Activated T-cell treated with anti-CD3 and anti-CD28 coated beads, Interleukin-2, amount 50 U/mL, for 72 hours (primary cell): ENCODE measurements around the gene GARIN6. TPM values are rescaled to one million over a fixed set of nuclear protein-coding genes. Genes with fewer than 3 reads are reported as not detected.

Source experiments
- ATAC-seq, 2 donors: fragments of 150-1000 bp; cut with Tn5 transposase; replicated peaks in 1 of 2; 2 replicates each; pipeline ENCODE4 v1.10.0; 2021; ENCODE audit warnings: moderate library complexity in 2 of 2, mild to moderate bottlenecking in 1 of 2
- DNase-seq, 2 donors: peaks; one replicate each; pipeline ENCODE4 v3.0.0; 2021 to 2022; ENCODE audit warnings: mixed read lengths in 1 of 2
- H3K27ac Mint-ChIP-seq: one replicate; pipeline ENCODE4 v1.8.0; 2022; ENCODE audit warnings: mild to moderate bottlenecking, moderate library complexity, mixed read lengths
- H3K27me3 Mint-ChIP-seq: one replicate; pipeline ENCODE4 v1.8.0; 2022; ENCODE audit warnings: low read depth, mixed read lengths
- H3K36me3 Mint-ChIP-seq, 2 donors: one replicate each; pipeline ENCODE4 v1.8.0; 2022; ENCODE audit warnings: mixed read lengths in 2 of 2, mild to moderate bottlenecking in 1 of 2; ENCODE audit not compliant: insufficient read depth in 2 of 2
- H3K4me1 Mint-ChIP-seq: one replicate; pipeline ENCODE4 v1.8.0; 2022; ENCODE audit warnings: low read depth, mixed read lengths
- H3K4me3 Mint-ChIP-seq, 2 donors: one replicate each; pipeline ENCODE4 v1.8.0; 2022; ENCODE audit warnings: mild to moderate bottlenecking in 2 of 2, mixed read lengths in 2 of 2, moderate library complexity in 2 of 2
- H3K9me3 Mint-ChIP-seq, 2 donors: one replicate each; pipeline ENCODE4 v1.8.0; 2022; ENCODE audit warnings: mixed read lengths in 2 of 2
- total RNA-seq, 2 donors: library from RNA; stranded (reverse); gene quantifications; one replicate each; pipeline ENCODE4 v1.2.3, GENCODE V29; 2022

The GARIN6 gene
- total RNA-seq, 2 donors from 2014 or later, result not detected

- Mint-ChIP-seq H3K9me3 (peaks cover 0 to 3% of the 10 kb centered on the region in 2 donors), H3K27ac (no peak overlapping the region), H3K4me3 (no peak overlapping the region), H3K4me1 (no peaks in the 10 kb centered on the region), H3K36me3 (no peaks in the 10 kb centered on the region), H3K27me3 (no peaks in the 10 kb centered on the region)
- DNase-seq (no peak), ATAC-seq (no peak)
These were observed 2.0 kb downstream of the GARIN6 start for GRCh38 chr12:99649551-99649950.

DNA sequence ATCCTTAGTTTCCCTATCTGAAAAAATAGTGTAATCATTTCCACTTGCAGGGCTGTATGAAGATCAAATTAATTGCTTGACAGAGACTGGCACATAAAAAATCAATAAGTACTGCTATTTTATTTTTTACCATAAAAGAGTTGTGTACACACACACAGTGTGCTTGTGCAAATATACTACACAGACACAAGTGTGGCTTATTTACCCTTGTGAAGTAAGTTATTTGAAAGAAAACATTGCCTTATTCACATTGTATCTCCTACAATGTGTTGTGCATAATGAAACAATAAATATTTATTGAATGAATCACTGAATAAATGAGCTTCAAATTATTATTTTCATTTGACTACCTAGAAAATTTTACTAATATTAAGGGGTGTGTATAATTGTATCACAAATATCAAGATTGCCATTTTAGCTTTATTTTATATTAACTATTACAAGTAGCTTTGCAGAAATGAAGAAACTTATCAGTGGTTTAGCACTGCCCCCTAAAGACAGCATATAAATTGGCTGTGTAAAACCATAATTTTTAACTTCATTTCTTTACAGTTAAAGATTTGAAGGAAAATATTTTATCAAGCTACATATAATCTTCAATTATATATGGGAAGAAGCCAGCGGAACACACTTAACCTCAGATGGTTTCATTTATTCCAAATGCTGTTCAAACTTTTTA lies 11.3 kb downstream of the GARIN6 start:
- DNase-seq, result no peak
- Mint-ChIP-seq H3K36me3 (no peaks in the 10 kb centered on the region), H3K4me3 (no peak overlapping the region), H3K27me3 (no peaks in the 10 kb centered on the region), H3K27ac (no peak overlapping the region), H3K4me1 (no peaks in the 10 kb centered on the region), H3K9me3 (no peaks in the 10 kb centered on the region)
- no peak for ATAC-seq

GRCh38 chr12:99670635-99671034 lies 23.1 kb downstream of the GARIN6 start:
- Mint-ChIP-seq H3K27me3 (no peaks in the 10 kb centered on the region), H3K9me3 (peaks cover 5% of the 10 kb centered on the region in 2 donors), H3K27ac (no peak overlapping the region), H3K4me3 (no peak overlapping the region), H3K36me3 (no peaks in the 10 kb centered on the region), H3K4me1 (no peaks in the 10 kb centered on the region)
- no peak for ATAC-seq
- DNase-seq, result no peak

DNA sequence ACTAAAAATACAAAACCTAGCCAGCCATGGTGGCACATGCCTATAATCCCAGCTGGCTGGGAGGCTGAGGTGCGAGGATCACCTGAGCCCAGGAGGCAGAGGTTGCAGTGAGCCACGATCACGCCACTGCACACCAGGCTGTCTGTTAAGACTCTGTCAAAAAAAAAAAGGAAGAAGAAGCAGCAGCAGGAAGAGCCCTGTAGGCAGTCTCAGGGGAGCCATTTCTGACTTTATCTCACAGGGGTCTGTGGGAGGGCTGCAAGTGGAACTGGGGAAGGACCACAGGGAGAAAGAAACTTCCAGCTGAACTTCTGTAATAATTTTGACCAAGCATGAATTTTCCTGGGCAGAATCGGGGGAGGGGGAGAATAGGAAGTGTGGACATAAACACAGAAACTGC lies 32.7 kb downstream of the GARIN6 start:
- Mint-ChIP-seq H3K9me3 (peaks cover 8 to 13% of the 10 kb centered on the region in 2 donors), H3K4me1 (no peaks in the 10 kb centered on the region), H3K27me3 (no peaks in the 10 kb centered on the region), H3K4me3 (no peak overlapping the region), H3K27ac (no peak overlapping the region), H3K36me3 (peaks cover 0 to 2% of the 10 kb centered on the region in 2 donors)
- ATAC-seq (no peak), DNase-seq (no peak)

GRCh38 chr12:99686142-99686541 lies 38.6 kb downstream of the GARIN6 start:
- Mint-ChIP-seq H3K27me3 (no peaks in the 10 kb centered on the region), H3K9me3 (peaks cover 10 to 14% of the 10 kb centered on the region in 2 donors), H3K27ac (no peak overlapping the region), H3K4me1 (no peaks in the 10 kb centered on the region), H3K4me3 (no peak overlapping the region), H3K36me3 (peaks cover 0 to 2% of the 10 kb centered on the region in 2 donors)
- DNase-seq (no peak), ATAC-seq (no peak)

- no peaks in the 10 kb centered on the region for H3K36me3 Mint-ChIP-seq
- H3K4me1 Mint-ChIP-seq, result no peaks in the 10 kb centered on the region
- H3K9me3 Mint-ChIP-seq, result peaks cover 2 to 8% of the 10 kb centered on the region in 2 donors
- H3K27me3 Mint-ChIP-seq, result no peaks in the 10 kb centered on the region
- DNase-seq (no peak), ATAC-seq (no peak)
- H3K27ac Mint-ChIP-seq, result no peak overlapping the region
- H3K4me3 Mint-ChIP-seq, result no peak overlapping the region
These were observed 47.5 kb downstream of the GARIN6 start for GRCh38 chr12:99695050-99695449.
